Esophagus muscularis mucosa (tissue), 4 donors: Measurements from ENCODE around the gene AP2A1.

Source experiments
- CTCF ChIP-seq, 3 experiments: fragments of 200-600 bp in 2 of 3; fragments of 450-650 bp in 1 of 3; sonication (generic) in 2 of 3; IDR thresholded peaks; one replicate each; pipeline ENCODE4 v1.5.1; 2017 to 2019; ENCODE audit warnings: antibody characterized with exemption in 3 of 3, mild to moderate bottlenecking in 2 of 3, moderate library complexity in 1 of 3
- EP300 ChIP-seq: sonication (generic); formaldehyde crosslinking; IDR thresholded peaks from one replicate; pipeline ENCODE4 v1.6.1; 2017; ENCODE audit warnings: antibody characterized with exemption
- POLR2A ChIP-seq: fragments of 450-650 bp; IDR thresholded peaks from one replicate; pipeline ENCODE4 v1.6.1; 2017; ENCODE audit warnings: antibody characterized with exemption, moderate library complexity, mild to moderate bottlenecking, low read depth
- POLR2AphosphoS5 ChIP-seq, 2 donors: sonication (generic); formaldehyde crosslinking; IDR thresholded peaks; one replicate each; pipeline ENCODE4 v1.6.1; 2017; ENCODE audit warnings: antibody characterized with exemption in 2 of 2

- TF ChIP-seq CTCF (IDR thresholded peaks at IDR 0.05) (no peak), POLR2A (no peak), POLR2AphosphoS5 (IDR thresholded peaks at IDR 0.05) (no peak), EP300 (no peak)
These were observed 25.1 kb downstream of the AP2A1 start for GRCh38 chr19:49791776-49792445.
